Activated naive CD4-positive, alpha-beta T cell (primary cell): ENCODE data around the gene CCDC137.
"Not testable (repeated sequence)": the region's sequence is repeated elsewhere in the genome, so short reads cannot be mapped to it uniquely, and the experiment has no call there.

Experiments
- DNase-seq, 4 experiments: peaks; one replicate each; lab custom pipeline; 2025; lab: John Stamatoyannopoulos, UW

The CCDC137 gene

GRCh38 chr17:81666342-81667191 lies at the start of gene CCDC137, which contains the start of gene OXLD1:
Gene CCDC137, plus strand, starts transcription at chr17:81666737. Its CDS starts 30 bp downstream, at chr17:81666767.
Gene OXLD1, minus strand, starts transcription at chr17:81666605. Its CDS starts 28 bp downstream, at chr17:81666577.
- DNase-seq = peak; percentile 70 to 90 (median 86)

GRCh38 chr17:81616877-81617276 lies 49.7 kb upstream of the CCDC137 start:
- no peak for DNase-seq

GRCh38 chr17:81618307-81618706 lies 48.2 kb upstream of the CCDC137 start:
- not testable (repeated sequence) for DNase-seq

GRCh38 chr17:81621494-81622130 lies 44.9 kb upstream of the CCDC137 start:
- no peak for DNase-seq

- no peak for DNase-seq
These were observed 36.3 kb upstream of the CCDC137 start for GRCh38 chr17:81630274-81630673.

- no peak for DNase-seq
These were observed 35.1 kb upstream of the CCDC137 start for GRCh38 chr17:81631482-81631881.

GRCh38 chr17:81635431-81635830 lies 31.1 kb upstream of the CCDC137 start:
- DNase-seq = no peak

GRCh38 chr17:81635973-81636504 lies 30.5 kb upstream of the CCDC137 start:
- no peak for DNase-seq

GRCh38 chr17:81636505-81637288 lies 29.8 kb upstream of the CCDC137 start, which contains the start of the genes NPLOC4 and TSPAN10:
Gene NPLOC4, minus strand, starts transcription at chr17:81637112. Its CDS starts 182 bp downstream, at chr17:81636930.
Gene TSPAN10, plus strand, starts transcription at chr17:81637196. Its CDS starts 5,217 bp downstream, at chr17:81642413.
- peak; percentile 47 to 78 (median 72) for DNase-seq

- DNase-seq = no peak
These were observed 27.9 kb upstream of the CCDC137 start for GRCh38 chr17:81638683-81639082.

- DNase-seq = no peak
These were observed 26.5 kb upstream of the CCDC137 start for GRCh38 chr17:81640011-81640410.

GRCh38 chr17:81641825-81642489 lies 24.6 kb upstream of the CCDC137 start:
- no peak for DNase-seq

- DNase-seq = no peak
These were observed 22.0 kb upstream of the CCDC137 start for GRCh38 chr17:81644496-81644895.

- DNase-seq = no peak
These were observed 21.3 kb upstream of the CCDC137 start for GRCh38 chr17:81644976-81645952.

- no peak for DNase-seq
These were observed 19.5 kb upstream of the CCDC137 start for GRCh38 chr17:81646869-81647600.

GRCh38 chr17:81647640-81648012 lies 18.9 kb upstream of the CCDC137 start:
- DNase-seq = no peak

- no peak for DNase-seq
These were observed 18.4 kb upstream of the CCDC137 start for GRCh38 chr17:81648013-81648706.

- DNase-seq = no peak
These were observed 17.8 kb upstream of the CCDC137 start for GRCh38 chr17:81648707-81649085.

GRCh38 chr17:81650951-81651350 lies 15.6 kb upstream of the CCDC137 start:
- no peak for DNase-seq
